ENCODE data around the gene SMARCD3.

Gene SMARCD3

DNA sequence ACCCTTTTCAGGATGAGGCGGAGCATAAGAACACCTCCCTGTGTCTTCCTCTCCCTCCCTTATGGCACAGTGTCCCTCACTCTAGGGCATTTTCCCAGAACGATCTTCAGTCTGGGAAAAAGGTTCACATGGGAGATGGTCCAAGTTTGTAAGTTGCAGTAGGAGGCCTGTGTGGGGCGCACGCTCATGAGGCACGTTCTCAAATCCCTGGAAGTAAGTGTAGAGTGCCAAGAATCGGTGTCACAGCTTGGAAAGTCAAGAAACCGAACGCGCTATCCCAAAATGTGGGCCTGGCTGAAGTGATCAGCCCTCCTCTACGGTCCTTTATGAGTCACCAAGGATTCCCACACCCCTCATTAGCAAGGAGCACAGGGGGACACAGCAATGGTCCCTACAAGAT lies 23.9 kb upstream of the SMARCD3 start:
- DNase-seq, result no peak

DNA sequence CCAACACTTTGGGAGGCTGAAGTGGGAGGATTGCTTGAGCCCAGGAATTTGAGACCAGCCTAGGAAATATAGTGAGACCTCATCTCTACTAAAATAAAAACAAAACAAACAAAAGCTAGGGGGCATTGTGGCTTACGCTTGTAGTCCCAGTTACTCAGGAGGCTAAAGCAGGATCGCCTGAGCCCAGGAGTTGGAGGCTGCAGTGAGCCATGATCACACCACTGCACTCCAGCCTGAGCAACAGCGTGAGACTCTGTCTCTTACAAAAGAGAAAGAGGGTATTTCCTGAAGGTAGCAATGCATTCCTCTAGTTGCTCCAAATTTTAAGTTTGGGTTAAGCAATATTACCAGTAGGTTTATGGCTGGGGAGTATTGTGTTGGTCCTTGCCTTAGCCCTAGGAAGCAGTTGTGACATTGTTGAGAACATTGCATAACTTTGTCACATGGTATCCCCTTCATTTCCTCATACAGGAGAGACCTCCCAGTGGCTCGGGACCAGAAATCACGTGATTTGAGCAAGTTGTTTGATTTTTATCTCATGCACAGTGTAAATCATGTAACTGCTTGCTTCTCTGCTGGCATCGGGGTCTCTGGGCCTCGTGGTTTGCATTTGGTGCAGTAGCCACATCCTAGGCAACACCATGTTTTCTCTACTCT lies 23.3 kb upstream of the SMARCD3 start:
- DNase-seq, result no peak

DNA sequence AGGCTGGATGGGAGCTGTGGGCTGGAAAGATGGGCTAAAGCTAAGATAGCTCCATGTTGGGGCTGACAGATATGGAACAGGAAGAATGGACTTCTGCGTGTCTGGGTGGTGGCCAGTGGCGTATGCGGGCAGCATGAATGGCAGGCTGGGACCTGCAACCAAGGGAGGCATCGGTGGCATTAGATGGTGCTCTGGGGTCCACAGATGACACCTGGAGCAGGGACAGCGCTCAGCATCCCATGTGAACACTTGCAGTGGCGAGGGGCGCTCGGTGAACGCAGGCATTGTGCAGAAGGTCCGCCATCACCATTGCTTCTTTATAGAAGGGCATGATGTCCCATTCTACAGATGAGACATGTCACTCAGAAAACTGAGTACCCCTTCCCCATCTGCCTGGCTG lies 21.0 kb upstream of the SMARCD3 start:
- DNase-seq, result no peak

DNA sequence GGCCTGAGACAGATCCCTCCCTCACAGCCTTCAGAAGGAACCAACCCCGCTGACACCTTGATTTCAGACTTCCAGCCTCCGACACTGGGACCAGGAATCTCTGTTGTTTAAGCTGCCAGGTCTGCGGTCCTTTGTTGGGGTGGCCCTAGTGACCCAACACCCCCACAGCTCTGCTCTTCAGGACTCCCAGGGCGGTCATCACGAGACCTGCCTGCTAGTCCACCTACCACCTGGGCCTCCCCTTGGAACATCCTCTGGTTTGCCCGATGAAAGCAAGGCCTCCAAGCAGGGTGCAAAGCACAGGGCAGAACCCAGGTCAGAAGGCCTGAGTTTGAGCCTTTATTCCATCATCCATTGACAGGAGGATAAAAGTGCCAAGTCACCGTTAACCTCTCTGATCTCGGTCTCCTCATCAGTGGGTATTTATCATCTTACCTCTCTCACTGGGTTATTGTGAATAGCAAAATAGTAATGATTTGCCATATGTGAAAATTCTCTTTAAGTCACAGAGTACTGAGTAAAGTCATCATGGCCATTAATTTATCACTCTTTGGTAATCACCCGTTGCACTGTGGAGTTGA lies 16.9 kb upstream of the SMARCD3 start:
- DNase-seq, result no peak

DNA sequence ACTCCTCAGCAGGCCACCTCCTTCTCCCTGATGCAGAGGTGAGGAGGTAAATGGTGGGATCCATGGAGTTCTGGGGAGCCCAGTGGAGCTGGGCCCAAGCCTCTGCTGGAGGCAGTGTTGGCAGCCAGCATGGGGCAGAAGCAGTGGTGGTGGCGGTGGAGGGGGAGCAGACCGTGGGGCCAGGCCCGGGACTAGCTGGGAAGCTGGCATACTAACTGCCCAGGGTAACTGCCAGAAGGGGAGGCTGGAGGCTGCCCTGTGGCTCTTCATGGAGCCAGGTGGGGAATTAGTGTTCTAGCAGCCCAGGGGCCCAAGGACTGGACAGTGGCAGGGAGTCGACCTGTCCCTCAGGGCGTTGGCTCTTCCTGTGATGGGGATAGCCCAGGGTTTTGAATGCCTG lies 16.1 kb upstream of the SMARCD3 start:
- DNase-seq, result no peak

DNA sequence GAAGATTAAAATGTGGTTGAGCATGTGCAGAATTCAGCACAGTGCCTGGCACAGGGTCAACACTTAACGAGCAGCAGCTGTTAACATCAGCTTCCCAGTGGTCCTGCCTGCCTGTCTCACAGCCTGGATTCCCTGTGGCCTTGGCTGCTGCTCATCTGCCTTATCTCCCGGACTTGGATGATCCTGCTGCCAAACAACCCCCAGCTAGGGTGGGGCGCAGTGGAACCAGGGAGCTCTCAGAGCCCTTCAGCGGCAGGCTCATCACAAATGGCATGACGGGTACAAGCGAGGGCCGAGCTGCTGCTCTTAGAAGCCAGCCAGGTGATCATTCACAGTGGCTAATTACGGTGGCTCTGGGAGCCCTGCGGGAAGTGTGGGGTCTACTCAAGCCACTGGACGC lies 13.0 kb upstream of the SMARCD3 start:
- DNase-seq, result no peak

DNA sequence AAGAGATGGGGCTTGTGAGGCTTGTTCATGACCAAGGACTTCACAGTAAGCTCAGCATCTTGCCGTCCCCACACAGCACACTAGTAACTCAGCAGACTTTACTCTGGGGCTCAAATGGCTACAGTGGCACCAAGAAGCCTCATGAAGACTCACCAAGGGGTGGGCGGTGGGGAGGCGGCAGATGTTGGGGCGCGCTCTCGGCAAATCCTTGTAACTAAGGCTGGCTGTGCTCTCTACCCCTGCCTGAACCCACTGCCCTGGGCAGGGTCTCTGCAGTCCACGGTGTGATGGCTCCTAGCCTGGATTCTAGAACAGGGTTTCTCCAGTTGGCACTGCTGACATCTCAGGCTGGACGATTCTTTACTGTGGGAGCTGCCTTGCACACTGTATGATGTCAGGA lies 12.4 kb upstream of the SMARCD3 start:
- DNase-seq, result no peak

DNA sequence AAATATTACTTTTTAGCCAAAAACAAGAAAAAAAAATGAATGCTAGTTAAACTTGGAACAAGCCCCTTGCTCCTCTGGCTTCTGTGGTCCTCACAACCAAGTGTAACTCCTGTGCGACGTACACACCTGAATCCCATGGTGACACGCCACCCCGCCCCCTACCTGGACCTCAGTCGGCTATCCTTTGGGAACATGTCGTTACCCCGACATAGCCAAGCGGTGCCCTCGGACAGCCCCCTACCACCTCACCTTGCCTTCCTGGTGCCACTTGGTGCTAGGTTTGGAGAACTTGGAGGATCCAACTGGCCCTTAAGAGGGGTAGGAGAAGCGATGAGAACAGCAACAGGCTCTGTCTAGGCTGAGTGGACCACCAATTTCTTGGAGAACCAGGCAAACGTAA lies 12.0 kb upstream of the SMARCD3 start:
- DNase-seq, result no peak

DNA sequence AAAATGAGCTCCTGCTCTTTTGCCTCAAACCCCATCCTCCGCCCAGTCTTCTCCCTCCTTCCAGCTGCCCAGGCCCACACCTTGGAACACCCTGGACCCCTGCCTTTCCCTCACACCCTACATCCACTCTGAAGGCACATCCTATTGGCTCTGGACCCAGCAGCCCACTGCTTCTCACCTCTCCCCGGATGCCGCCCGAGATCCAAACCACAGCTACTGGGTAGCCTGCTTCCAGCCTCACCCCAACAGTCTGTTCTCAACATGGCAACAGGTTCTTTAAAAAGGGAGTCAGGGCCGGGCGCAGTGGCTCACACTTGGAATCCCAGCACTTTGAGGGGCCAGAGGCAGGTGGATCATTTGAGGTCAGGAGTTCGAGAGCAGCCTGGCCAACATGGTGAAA lies 9.5 kb upstream of the SMARCD3 start:
- no peak for DNase-seq

DNA sequence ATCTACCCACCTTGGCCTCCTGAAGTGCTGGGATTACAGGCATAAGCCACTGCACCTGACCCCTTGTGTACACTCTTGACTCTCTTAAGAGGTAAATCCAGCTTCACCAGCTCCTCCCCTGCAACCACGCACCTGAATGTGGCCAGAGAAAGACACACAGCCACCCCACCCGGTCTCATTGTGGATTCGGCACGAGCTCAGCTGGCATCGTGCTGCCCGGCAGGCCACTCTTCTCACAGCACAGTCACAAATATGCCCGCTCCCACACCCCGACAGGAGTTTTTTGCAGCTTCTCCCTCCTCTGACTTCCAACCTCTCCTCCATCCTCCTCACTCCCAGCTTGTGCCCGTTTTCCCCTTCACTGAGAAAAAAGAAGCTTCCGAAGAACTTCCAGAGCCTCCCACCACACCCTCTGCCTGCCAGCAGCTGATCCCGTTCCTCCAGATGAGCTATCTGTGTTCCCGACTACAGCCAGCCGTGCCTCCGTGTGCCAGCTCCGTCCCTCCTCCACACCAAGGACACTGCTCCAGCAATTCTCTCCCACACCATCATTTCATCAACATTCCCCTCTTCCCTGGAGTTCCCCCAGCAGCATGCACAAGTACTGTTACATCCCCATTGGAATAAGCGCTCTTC lies 8.0 kb upstream of the SMARCD3 start:
- DNase-seq, result no peak

DNA sequence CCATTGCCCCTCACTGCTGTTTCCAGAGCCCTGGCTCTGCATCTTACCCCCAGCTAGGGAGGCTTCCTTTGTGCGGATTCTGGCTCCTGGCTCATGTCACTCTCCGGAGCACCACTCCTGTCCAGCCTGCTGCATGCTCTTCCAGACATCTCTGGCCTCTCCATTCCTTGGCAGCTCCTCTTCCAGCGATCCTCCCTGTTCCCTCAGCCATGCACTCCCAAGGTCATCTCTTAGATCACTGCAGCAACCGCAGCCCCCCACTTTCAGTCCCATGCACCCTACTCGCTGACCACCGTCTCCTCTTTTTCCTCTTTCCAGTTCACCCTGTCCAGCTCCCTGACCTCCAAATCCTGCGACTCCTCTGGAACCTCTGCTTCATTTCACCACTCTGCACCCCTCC lies 6.9 kb upstream of the SMARCD3 start:
- no peak for DNase-seq

DNA sequence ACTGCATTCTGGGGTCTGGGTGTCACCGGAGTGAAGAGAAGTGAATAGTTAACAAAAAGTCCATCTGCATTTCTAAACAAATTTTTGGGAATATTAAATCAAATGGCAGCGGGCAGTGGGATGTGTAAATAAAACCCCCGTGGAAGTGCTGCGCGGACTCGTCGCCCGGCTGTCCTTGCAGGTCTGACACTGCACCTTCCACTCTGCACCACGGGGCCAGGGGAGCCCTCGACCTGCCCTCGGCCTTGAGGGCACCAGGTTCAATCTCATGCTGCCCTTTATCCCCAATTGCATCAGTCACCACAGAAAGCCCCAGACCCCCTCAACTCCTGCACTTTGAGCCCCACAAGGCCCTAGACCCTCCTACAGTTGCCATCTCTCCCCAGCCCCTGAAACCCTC lies 6.4 kb upstream of the SMARCD3 start:
- no peak for DNase-seq

DNA sequence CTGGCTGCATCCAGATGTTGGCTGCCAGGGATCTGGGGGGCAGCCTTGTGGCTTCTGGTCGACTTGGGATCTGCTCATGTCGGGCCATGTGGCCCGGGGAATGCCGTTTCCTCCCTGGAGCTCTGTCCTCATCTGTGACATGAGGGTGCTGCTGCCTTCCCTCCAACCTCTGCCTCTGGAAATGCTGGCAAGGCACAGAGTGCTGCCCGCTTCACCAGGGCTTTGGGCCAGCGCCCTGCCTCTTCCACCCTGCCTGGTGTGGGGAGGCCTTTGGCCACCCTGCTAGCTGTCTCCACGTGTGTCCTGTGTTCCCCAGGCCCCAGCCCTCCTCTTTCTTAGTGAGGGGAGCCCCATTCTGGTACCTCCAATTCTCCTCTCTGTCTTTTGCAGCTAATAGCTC lies 5.8 kb upstream of the SMARCD3 start:
- no peak for DNase-seq

DNA sequence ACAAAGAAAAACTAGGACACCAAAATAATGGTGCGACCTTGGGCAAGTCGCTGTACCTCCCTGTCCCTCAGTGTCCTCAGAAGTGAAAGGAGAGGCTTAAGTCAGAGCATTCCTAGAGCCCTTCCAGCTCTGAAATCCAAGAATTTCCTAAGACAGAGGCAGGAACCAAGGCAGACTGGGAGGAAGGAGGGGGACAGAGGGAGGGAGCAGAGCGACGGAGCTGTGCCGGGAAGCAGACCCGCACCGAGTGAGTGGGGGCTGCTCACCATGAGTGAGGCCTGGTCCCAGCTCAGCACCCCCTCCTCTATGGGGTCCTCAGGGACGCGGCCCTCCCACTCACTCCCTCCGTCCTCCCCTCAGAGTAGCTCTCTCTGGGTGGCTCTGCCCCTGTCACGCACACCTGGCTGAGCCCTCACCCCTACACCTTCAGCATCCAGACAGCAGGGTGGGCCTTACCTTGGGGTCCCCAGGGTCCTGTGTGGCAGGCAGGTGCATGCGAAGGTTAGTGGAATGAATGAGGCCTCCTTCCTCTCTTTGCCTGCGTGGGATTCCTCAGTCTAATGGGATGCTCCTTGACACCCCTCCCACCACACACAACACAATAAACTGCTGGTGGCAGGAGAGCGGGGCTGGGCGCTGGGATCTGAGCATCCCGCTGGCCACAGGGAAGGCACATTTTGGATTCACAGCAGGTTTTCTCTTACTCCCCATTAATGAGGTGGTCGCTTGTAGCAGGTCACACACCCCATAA lies 4.6 kb upstream of the SMARCD3 start:
- DNase-seq, result no peak

DNA sequence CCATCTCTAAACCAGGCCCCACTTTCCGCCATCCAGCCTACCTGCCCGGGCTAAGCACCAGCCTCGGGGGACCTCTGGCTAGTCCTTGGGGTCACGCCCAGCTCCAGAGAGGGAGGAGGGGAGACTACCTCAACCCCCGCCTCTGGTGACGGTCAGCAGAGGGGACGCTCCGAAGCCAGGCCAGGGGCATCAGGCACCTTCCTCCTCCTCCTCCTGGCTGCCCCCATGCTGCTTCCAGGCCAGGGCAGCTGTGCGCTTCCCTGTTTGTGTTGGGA lies 4.0 kb upstream of the SMARCD3 start:
- no peak for DNase-seq

DNA sequence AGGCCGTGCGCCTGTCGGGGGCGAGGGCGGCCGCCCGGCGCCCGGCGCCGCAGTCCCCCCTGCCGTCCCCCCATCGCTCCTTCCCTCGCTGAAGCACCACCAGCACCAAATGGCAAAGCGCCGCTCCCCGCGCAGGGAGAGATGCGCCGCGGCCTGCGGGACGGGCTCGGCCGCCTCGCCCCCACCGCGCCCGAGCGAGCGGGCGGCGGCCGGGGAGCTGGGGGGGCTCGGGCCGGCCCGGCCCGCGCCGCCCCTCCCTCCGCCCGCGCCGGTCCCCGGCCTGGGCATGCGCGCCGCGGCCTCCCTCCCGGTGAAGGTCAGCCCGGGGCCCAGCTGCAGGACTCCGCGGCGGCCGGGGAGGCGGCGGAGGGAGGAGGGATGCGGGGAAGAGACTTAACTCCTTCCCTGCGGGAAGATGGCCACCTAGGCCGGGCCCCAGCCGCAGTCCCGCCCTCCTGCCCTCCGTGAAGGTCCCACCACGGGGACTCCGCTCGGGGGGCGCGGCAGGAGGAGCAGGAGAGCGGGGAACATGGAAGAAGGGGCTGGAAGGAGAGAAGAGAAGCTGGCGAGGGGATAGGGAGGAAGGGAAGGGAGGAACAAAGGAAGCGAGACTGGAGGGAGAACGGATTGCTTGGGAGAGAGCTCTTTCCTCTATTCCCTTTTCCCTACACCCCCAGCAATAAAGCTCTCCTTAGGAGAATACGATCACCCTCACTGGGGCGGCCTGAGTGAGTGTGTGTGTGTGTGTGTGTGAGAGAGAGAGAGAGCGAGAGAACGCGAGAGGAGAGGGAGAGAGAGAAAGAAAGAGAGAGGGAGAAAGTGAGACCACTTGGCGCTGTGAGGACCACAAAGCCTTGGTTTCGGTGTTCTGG lies 3.4 kb upstream of the SMARCD3 start:
- DNase-seq, result no peak

DNA sequence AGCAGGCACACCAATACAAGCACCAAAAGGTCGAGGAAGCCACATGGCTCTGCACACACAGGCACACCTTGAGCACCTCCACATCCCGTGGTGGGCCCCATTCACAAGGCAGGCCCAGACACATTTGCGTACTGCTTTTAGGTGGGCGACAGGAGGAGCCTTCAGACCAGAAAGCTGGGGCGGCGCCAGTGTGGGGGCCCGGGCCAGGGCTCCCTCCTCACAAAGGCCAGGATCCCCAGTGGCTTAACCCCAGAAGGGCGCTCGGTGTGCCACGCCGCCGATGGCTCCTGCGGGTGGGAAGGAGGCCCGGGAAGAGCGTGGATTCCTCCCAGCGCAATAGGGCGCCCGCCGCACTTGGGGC lies 2.8 kb upstream of the SMARCD3 start:
- DNase-seq, result no peak

DNA sequence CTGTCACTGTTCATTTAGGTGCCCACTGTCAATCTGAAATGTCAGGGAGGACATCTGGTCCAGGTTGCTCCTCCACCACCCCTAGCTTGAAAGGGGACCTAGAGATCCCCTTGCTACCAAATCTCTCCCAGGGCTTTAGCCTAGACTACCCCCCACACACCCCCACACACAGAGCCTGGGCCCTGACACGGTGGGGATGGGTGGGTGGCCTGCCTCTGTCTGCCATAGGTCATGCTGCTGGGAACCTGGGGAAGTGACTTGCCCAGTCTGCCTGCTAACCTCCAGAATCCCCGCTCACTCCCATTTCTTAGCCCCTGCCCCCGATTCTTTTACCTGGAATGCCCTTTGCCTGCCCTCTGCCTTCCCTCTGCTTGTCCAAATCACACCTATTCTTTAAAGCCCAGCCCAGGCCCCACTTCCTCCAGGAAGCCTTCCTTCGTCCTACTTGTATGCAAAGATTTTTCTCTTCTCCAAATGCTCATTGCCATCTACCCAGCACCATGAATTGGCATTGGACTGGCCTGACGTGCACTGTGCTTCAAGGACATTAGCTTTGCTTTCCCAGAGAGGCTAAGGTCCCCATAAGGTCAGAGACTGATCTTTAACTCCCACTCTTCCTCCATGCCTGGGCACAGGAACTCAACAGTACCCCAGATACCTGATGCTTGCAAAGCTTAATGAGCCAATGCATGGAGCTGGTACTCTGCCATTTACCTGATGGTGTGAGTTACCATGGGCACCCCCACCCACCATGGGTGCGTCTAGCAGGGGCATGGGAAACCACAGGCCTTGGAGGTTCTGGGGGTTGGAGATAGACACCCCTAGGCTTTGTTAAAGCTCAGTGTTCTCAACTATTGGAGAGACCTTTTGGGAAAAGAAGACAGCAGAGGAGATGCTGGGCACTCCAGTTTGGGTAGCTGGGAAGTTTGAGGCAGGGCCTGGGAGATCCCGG lies 2.0 kb upstream of the SMARCD3 start:
- DNase-seq, result no peak

DNA sequence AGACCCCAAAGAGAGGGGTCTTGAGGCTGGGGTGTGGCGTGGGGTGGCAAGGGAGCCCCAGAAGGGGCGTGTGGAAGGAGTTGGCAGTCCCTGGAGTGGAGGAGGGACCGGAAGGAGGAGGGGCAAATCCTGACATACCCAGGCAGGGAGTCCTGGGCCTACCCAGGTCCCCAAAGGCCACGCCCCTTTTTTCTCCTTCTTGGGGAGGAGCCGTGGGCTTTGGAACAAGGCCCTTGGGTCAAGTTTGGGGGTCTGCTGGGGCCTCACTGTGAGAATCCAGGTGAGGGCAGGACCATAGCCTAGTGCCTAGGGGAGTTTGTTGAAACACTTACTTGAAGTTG lies 1.2 kb upstream of the SMARCD3 start:
- DNase-seq, result no peak

DNA sequence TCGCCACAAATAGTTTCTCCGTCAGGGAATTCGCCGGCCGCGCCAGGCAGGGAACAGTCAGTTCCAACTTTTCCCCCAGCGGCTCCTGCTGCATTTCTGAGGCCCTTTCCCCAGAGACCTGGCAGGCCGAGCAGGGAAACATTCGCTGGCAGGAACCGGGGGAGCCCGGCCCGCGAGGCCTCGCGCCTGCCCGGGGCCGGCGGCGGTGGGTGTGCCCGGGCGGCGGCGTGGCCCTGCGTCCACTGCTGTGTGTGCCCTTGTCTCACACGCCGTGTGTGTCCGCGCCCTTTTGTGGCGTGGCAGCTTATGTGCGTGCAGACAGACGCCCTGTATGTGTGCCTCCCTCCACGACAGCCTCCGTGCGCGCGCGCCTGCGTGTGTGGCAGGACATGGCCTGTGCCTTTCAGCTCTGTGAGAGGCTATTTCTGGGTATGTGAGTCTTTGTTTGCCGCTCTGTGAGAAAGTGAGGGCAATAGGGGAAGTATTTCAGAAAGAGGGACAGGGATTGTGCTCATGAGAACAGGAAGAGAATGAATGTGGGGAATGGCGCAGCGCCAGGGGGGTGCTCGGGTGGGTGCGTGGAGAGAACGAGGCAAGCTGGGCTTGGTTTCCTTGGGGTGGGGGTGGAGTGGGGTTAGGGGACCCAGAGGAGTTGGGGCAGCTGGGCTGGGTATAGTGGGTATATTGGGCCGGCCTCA lies 689 bp upstream of the SMARCD3 start:
- peak in 1 of 5 donors; percentile 22 for DNase-seq

DNA sequence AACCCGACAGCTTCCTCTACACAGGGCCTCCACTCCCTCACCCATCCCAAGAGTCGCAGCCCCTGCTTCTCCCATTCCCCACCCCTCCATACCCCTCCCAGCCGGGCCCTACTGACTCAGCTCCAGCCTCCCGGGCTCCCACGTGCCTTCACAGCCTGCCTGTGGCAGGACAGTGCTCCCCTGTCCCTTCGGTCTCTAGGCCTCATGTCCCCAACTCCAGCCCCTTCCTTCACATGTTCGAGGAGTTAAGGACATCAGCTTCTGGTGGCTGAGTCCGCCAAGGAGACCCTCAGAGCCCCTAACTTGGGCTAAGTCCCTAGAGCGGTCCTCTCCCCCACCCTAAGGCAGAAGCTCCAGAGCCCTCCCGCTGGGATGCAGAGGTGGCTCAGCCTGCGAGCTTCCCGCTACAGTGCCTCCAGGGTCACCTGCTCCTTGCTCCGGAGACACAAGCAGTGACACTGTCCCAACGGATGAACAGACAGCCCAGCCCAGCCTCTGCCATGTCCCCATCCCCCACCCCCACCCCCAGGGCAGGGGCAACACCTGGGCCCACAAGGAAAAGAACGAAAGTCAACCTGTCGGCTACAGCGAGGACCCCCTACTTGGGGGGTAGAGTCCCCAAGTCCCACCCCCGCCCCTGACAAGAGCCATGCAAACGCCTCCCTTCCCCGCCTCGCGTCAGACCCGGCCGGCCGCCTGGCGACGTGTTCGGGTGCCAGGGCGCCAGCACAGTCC lies 716 bp downstream of the SMARCD3 start:
- no peak for DNase-seq

Data from T-helper 1 cell (primary cell).